Spleen (tissue), 7 donors: ENCODE data around the gene FAM83F.

ENCODE experiments used
- POLR2A ChIP-seq, 3 donors: fragments of 450-650 bp; IDR thresholded peaks; one replicate each; pipeline ENCODE4 v1.5.1; 2017; ENCODE audit warnings: antibody characterized with exemption in 3 of 3, mild to moderate bottlenecking in 1 of 3
- TF ChIP-seq, protein P1 (sequence below), 11 experiments: fragments of 200-600 bp in 7 of 11; fragments of 450-650 bp in 4 of 11; sonication (generic) in 4 of 11; IDR thresholded peaks in 8 of 11; conservative IDR thresholded peaks in 3 of 11; 1 replicate in 7 of 11; 2 replicates in 4 of 11; pipeline versions ENCODE4 v1.4.0 to v1.8.0; 2016 to 2021; ENCODE audit warnings: antibody characterized with exemption in 11 of 11, inconsistent platforms in 4 of 11, mild to moderate bottlenecking in 1 of 11
- donor health status: DM: no; HTN: no; CAD: no; lungs with moderate emphysema.
- donor health status: DM: no; HTN: no; CAD: no.
- donor health status: DM: no; HTN: no; CAD: no.

DNA sequence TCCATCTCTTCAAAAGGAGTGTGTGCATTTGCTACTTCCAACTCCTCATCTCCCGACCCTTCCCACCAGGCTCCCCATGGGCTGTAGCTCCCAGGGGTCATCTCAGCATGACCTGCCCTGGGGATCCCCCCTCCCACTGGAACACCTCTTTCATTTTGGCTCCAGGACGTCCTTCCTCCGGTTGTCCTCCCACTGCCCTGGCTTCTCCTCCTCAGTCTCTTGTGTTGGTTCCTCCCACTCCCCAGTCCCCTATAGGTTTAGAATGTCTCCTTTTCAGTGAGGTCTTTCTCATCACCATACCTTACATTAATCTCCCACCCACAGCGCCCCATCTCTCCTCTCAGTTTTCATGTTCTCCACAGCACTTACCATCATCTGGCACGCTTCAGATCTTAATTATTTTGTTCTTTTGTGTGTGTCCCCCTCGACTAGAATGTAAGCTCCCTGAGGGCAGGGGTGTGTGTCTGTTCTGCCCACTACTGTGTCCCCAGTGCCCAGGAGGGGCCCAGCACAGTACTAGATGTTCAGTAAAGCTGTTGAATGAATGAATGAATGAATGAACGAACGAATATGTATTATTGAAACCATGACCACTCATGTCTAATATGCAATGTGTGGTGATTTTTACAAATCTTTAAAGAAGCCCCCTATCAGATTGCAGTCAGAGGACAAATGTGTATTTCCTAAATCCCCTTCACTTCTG is 36.6 kb upstream of the FAM83F start:
- TF ChIP-seq, protein P1, sequence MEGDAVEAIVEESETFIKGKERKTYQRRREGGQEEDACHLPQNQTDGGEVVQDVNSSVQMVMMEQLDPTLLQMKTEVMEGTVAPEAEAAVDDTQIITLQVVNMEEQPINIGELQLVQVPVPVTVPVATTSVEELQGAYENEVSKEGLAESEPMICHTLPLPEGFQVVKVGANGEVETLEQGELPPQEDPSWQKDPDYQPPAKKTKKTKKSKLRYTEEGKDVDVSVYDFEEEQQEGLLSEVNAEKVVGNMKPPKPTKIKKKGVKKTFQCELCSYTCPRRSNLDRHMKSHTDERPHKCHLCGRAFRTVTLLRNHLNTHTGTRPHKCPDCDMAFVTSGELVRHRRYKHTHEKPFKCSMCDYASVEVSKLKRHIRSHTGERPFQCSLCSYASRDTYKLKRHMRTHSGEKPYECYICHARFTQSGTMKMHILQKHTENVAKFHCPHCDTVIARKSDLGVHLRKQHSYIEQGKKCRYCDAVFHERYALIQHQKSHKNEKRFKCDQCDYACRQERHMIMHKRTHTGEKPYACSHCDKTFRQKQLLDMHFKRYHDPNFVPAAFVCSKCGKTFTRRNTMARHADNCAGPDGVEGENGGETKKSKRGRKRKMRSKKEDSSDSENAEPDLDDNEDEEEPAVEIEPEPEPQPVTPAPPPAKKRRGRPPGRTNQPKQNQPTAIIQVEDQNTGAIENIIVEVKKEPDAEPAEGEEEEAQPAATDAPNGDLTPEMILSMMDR (IDR thresholded peaks at IDR 0.05 in 8 of 11, conservative IDR thresholded peaks at IDR 0.05 in 3 of 11): no peak
- TF ChIP-seq POLR2A (IDR thresholded peaks at IDR 0.05): no peak
